C4-2B (cell line): ENCODE data around the gene TAC3.

Experiments used
- CTCF ChIP-seq: fragments of 450-650 bp; conservative IDR thresholded peaks from 2 replicates; pipeline ENCODE4 v1.5.1; 2017; ENCODE audit warnings: mild to moderate bottlenecking
- ZFX ChIP-seq: fragments of 450-650 bp; IDR thresholded peaks from 2 replicates; pipeline ENCODE4 v1.6.1; 2017

- TF ChIP-seq CTCF (no peak), ZFX (no peak)
These were observed 40.9 kb upstream of the TAC3 start for GRCh38 chr12:57057067-57057751.
